LNCaP clone FGC (cell line): ENCODE data around the gene CD164L2.

Experiments
- DNase-seq: peaks from one replicate; pipeline ENCODE4 v3.0.0-alpha.2; 2011; ENCODE audit warnings: low read depth
- H3K4me3 ChIP-seq: 2 replicates; pipeline ENCODE4 v1.5.1; 2011; ENCODE audit warnings: mild to moderate bottlenecking, low read depth, low read length, control low read depth
- TF ChIP-seq, protein P1 (sequence below): IDR thresholded peaks from 2 replicates; pipeline ENCODE4 v1.5.1; 2012; ENCODE audit warnings: mild to moderate bottlenecking; ENCODE audit not compliant: control insufficient read depth, insufficient read depth; ENCODE audit errors: extremely low read depth

Gene CD164L2

DNA sequence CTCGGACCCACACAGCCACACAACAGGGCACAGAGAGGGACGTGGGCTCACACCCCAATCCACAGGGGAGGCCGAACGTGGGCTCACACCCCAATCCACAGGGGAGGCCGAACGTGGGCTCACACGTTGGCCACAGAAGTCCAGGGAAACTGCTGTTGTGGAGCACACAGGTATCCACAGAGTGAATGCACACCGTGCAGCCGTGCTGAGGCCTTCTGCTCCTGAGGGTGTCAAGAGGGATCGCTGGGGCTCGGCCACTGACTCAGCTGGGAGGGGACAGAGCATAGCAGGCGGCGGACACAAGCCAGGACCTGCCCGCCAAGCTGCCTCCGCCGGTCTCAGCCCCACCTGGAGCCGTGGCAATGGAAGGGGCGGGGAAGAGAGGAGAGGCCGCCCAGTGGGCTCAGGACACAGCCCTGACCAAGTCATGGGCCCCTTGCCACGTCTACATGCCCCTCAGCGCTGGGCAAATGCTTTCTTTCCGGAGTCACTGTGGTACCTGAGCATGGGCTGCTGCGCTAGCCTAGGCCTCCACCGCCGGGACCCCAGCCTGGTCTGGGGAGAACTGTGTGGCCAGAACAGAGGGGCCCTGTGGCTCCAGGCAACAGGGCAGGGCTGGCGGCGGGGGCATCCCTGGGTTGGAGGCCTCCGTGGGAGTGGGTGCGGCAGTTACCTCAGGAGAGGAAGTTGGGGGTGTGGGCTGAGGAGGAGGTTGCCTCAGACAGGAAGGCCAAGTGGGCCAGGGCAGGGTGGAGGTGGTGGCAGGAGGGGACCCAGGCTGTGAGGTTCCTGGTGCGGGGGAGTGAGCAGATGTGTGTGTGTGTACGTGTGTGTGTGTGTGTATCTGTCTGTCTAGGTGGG, 40.1 kb downstream of the CD164L2 start:
- TF ChIP-seq, protein P1, sequence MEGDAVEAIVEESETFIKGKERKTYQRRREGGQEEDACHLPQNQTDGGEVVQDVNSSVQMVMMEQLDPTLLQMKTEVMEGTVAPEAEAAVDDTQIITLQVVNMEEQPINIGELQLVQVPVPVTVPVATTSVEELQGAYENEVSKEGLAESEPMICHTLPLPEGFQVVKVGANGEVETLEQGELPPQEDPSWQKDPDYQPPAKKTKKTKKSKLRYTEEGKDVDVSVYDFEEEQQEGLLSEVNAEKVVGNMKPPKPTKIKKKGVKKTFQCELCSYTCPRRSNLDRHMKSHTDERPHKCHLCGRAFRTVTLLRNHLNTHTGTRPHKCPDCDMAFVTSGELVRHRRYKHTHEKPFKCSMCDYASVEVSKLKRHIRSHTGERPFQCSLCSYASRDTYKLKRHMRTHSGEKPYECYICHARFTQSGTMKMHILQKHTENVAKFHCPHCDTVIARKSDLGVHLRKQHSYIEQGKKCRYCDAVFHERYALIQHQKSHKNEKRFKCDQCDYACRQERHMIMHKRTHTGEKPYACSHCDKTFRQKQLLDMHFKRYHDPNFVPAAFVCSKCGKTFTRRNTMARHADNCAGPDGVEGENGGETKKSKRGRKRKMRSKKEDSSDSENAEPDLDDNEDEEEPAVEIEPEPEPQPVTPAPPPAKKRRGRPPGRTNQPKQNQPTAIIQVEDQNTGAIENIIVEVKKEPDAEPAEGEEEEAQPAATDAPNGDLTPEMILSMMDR = no peak
- H3K4me3 ChIP-seq = peak overlapping the region; percentile 66
- DNase-seq = no peak

DNA sequence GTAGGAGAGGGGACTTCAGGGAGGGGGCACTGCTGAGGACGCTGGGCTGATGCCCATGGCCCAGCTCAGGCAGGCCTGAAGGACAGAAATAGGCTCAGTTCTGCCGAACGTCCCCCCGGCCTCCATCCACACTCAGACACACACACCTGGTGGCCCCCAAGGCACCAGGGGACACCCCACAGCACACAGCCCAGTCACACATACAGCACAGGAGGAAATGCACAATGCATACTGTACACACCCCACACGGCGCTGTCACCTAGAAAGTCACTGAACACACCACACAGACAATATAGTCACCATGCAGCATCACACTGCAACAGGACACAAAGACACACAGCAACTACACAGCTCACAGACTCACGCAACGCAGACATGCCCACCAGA, 40.7 kb downstream of the CD164L2 start:
- H3K4me3 ChIP-seq = peak overlapping the region; percentile 66
- TF ChIP-seq, protein P1 = no peak
- DNase-seq = no peak

DNA sequence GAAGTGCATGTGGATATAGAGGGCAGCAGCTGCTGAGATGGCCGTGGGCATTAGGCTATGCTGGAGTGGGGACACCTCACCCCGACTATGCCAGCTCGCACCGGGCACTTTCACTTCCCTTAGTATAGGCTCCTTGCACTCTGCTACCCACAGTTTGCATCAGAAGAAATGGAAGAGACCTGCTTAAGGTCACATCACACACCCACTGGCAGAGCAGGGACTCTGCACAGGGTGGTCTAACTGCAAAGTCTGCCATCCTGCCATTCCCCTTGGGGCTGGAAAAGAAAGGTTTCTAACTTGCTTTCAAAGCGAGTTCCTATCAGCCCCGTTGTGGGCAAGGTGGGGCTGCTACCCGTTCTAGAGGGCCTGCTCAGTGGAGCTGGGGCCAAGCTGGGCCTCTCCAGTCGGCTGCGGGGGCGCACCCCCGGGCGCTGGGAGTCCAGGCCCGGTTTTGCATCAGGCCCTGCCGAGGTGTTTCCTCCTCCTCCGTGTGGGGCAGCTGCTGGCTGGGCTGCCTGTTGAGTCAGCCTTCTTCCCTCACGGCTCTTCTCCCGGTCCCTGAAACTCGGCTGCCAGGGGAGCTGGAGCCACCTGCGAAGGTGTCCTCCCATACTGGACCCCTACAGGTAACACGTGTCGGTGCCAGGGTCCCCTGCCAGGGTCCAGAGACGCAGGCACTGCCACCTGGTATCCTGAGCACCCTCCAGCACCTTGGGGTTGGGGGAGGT, 41.4 kb downstream of the CD164L2 start, which contains the start of gene SYTL1:
Gene SYTL1 (plus strand): TSS at position 498 of the 728 bp plus-strand sequence. CDS start 3,313 bp downstream, outside the sequence.
- peak within 1 kb of the TSS; percentile 66 for H3K4me3 ChIP-seq
- TF ChIP-seq, protein P1 = no peak
- no peak for DNase-seq

DNA sequence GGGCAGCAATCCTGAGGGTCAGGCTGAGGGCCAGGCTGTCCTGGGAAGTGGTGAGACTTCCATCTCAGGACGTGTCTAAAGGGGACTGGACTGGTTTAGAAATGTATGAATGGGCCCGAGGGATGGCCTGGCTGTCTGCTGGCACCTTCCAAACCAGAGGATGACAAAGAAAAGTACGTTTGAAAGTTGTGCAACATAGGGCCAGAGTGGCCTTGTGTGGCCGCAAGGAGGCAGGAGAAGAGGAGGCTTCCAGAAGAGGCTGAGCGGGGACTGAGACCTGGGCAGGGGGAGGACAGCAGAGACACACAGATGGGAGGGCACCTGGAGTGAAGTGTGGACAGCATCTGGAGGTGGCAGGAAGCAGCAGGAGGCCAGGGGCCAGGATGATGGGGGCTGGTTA, 43.9 kb downstream of the CD164L2 start:
- no peak overlapping the region for H3K4me3 ChIP-seq
- no peak for DNase-seq
- TF ChIP-seq, protein P1 = no peak

DNA sequence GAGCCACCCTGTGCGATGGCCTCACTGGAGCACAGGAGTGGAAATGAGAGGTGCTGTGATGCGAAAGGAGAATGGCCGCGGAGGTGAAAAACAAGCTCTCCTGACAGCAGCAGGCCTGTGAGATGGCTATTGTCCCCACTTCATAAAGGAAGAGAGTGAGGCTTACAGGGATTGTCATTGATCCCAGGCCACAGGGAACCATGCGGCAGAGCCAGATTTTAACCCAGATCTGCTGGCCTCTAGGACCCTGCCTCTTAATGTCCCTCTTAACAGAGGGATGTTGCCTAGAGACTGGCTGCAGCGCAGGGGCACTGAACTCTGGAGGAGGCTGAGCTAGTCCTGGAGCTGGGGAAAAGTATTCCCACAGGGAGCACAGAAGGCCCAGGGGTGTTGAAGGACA, 44.4 kb downstream of the CD164L2 start:
- DNase-seq = no peak
- TF ChIP-seq, protein P1 = no peak
- no peak overlapping the region for H3K4me3 ChIP-seq

DNA sequence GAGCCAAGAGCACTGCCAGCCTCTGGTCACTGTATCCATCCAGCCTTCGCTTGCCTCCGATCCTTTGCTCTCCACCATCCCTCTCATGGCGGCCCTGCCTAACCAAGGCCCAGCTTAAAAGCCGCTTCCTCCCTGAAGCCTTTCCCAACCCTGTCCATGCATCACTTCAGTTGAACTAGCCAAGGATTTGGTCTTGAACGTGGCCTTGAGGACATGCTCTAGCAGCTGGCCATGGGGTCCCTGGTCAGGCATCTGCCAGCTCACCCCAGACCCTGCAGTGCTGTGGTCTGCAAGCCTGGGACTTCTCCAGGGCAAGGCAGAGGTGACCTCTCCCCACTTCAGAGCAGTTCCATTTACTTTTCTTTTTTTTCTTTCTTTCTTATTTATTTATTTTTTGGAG, 46.4 kb downstream of the CD164L2 start:
- TF ChIP-seq, protein P1 = no peak
- H3K4me3 ChIP-seq = no peak overlapping the region
- no peak for DNase-seq
